SK-N-SH (cell line): ENCODE measurements around the gene RUFY3.

Experiments
- CTCF ChIP-seq: fragments of 200-600 bp; sonication (generic); IDR thresholded peaks from 2 replicates; pipeline ENCODE4 v1.6.1; 2017; ENCODE audit warnings: antibody characterized with exemption, mild to moderate bottlenecking, moderate library complexity
- EP300 ChIP-seq, 2 experiments: IDR thresholded peaks; 2 replicates each; pipeline versions ENCODE4 v1.4.0 to v1.6.1; 2012; ENCODE audit warnings: borderline replicate concordance in 1 of 2, low read depth in 1 of 2, low read length in 1 of 2
- GABPA ChIP-seq: IDR thresholded peaks from 2 replicates; pipeline ENCODE4 v1.4.0; 2012; ENCODE audit warnings: low read depth, mild to moderate bottlenecking
- MXI1 ChIP-seq: IDR thresholded peaks from 2 replicates; pipeline ENCODE4 v1.6.1; 2012; ENCODE audit warnings: mild to moderate bottlenecking, low read depth, low read length, improper control_type of control experiment
- PBX3 ChIP-seq: IDR thresholded peaks from 2 replicates; pipeline ENCODE4; 2012
- POLR2AphosphoS5 ChIP-seq: IDR thresholded peaks from 2 replicates; pipeline ENCODE4 v1.6.1; 2012; ENCODE audit warnings: low read depth, low read length
- RAD21 ChIP-seq: IDR thresholded peaks from 2 replicates; pipeline ENCODE4 v1.6.1; 2012; ENCODE audit warnings: mild to moderate bottlenecking, low read length
- RCOR1 ChIP-seq: fragments of 150-350 bp; IDR thresholded peaks from 2 replicates; pipeline ENCODE4 v1.6.1; 2017; ENCODE audit warnings: antibody characterized with exemption, low read length

GRCh38 chr4:70743731-70744130, 22.0 kb downstream of the RUFY3 start:
- TF ChIP-seq CTCF = no peak
- no peak for TF ChIP-seq RCOR1
- no peak for TF ChIP-seq POLR2AphosphoS5
- TF ChIP-seq PBX3 = no peak
- no peak for TF ChIP-seq RAD21
- TF ChIP-seq EP300 (IDR thresholded peaks at IDR 0.05; ENCODE audit: borderline replicate concordance in 1 of 2, low read depth in 1 of 2, low read length in 1 of 2) = no peak
- no peak for TF ChIP-seq GABPA
- no peak for TF ChIP-seq MXI1
